ENCODE measurements around the gene PIK3R4.

Gene PIK3R4

DNA sequence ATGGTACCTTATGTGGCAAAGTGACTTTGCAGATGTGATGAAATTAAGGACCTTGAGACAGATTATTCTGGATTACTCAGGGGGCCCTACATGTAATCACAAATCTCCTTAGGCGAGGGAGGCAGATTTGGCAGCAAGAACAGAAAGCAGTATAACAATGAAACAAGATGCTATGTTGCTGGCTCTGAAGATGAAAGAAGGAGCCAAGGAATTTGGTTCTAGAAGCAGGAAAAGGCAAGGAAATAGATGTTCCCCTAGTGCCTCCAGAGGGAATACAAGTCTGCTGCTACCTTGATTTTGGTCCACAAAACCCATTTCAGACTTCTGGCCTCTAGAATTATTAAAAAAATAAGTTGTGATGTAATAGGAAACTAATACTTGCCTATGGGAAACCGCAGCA is 64.5 kb downstream of the PIK3R4 start:
- Histone ChIP-seq H3K36me3 (ENCODE audit: low read length) (peaks cover 6% of the 10 kb centered on the region; the same call in 1 of the 2 replicates), H3F3A (ENCODE audit: insufficient read depth) (no peaks in the 10 kb centered on the region), H3K4me2 (ENCODE audit: low read depth, low read length, poor library complexity, severe bottlenecking) (no peak overlapping the region), H3K79me2 (ENCODE audit: insufficient read depth, low read length) (no peaks in the 10 kb centered on the region), H3K9me3 (ENCODE audit: insufficient read depth, low read length) (no peaks in the 10 kb centered on the region), H3K27me3 (ENCODE audit: low read length) (no peaks in the 10 kb centered on the region), H3K27ac (ENCODE audit: low read depth, low read length) (no peak overlapping the region), H3K9me2 (replicated peaks; ENCODE audit: insufficient read depth, low read length) (no peaks in the 10 kb centered on the region), H2AFZ (ENCODE audit: low read depth, low read length, severe bottlenecking) (no peak overlapping the region), H3K4me3 (ENCODE audit: insufficient read depth, low read length, poor library complexity, severe bottlenecking) (no peak overlapping the region), H4K20me1 (ENCODE audit: low read depth, low read length) (no peaks in the 10 kb centered on the region), H3K9ac (ENCODE audit: low read length) (no peak overlapping the region)
- TF ChIP-seq EZH2phosphoT487 (conservative IDR thresholded peaks at IDR 0.05; ENCODE audit: low read length) (no peak), CTCF (IDR thresholded peaks at IDR 0.05; ENCODE audit: insufficient read depth, low read length, poor library complexity, severe bottlenecking) (no peak)

DNA sequence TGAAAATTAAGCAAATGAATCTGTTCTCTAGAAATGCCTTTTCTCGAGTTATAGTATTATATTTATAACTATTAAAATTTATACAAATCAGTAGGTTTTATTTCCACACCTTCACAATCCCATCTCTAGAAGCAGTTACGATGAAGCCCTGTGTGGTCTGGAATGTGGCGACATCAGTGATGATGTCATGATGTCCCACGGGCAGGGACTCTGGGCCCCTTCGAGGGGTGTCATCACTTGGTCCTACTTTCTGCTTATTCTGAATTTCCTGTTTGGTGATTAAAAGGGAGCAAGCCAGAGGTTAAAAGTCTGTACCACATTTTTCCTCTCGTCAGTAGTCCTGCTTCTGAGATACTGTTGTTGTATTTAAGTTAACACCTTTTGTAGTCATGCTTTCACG is 67.4 kb downstream of the PIK3R4 start:
- no peaks in the 10 kb centered on the region for H4K20me1 ChIP-seq (ENCODE audit: low read depth, low read length)
- no peak overlapping the region for H3K27ac ChIP-seq (ENCODE audit: low read depth, low read length)
- no peaks in the 10 kb centered on the region for H3F3A ChIP-seq (ENCODE audit: insufficient read depth)
- H3K4me3 ChIP-seq (ENCODE audit: insufficient read depth, low read length, poor library complexity, severe bottlenecking), result no peak overlapping the region
- H3K79me2 ChIP-seq (ENCODE audit: insufficient read depth, low read length), result no peaks in the 10 kb centered on the region
- H3K9me3 ChIP-seq (ENCODE audit: insufficient read depth, low read length), result no peaks in the 10 kb centered on the region
- no peaks in the 10 kb centered on the region for H3K27me3 ChIP-seq (ENCODE audit: low read length)
- no peak overlapping the region for H3K4me2 ChIP-seq (ENCODE audit: low read depth, low read length, poor library complexity, severe bottlenecking)
- no peak for TF ChIP-seq CTCF (IDR thresholded peaks at IDR 0.05; ENCODE audit: insufficient read depth, low read length, poor library complexity, severe bottlenecking)
- no peak for TF ChIP-seq EZH2phosphoT487 (conservative IDR thresholded peaks at IDR 0.05; ENCODE audit: low read length)
- H3K36me3 ChIP-seq (ENCODE audit: low read length), result peaks cover 10% of the 10 kb centered on the region; the same call in 1 of the 2 replicates
- no peaks in the 10 kb centered on the region for H3K9me2 ChIP-seq (replicated peaks; ENCODE audit: insufficient read depth, low read length)
- no peak overlapping the region for H3K9ac ChIP-seq (ENCODE audit: low read length)
- no peak overlapping the region for H2AFZ ChIP-seq (ENCODE audit: low read depth, low read length, severe bottlenecking)

- H3K27ac ChIP-seq (ENCODE audit: low read depth, low read length), result no peak overlapping the region
- H3K9me2 ChIP-seq (replicated peaks; ENCODE audit: insufficient read depth, low read length), result no peaks in the 10 kb centered on the region
- no peaks in the 10 kb centered on the region for H4K20me1 ChIP-seq (ENCODE audit: low read depth, low read length)
- no peak overlapping the region for H3K9ac ChIP-seq (ENCODE audit: low read length)
- H3K36me3 ChIP-seq (ENCODE audit: low read length), result 0 out of 2 replicates have a peak, but pooled peaks cover 10% of the 10 kb centered on the region
- no peaks in the 10 kb centered on the region for H3K9me3 ChIP-seq (ENCODE audit: insufficient read depth, low read length)
- H3K4me3 ChIP-seq (ENCODE audit: insufficient read depth, low read length, poor library complexity, severe bottlenecking), result no peak overlapping the region
- TF ChIP-seq CTCF (IDR thresholded peaks at IDR 0.05; ENCODE audit: insufficient read depth, low read length, poor library complexity, severe bottlenecking) (no peak), EZH2phosphoT487 (conservative IDR thresholded peaks at IDR 0.05; ENCODE audit: low read length) (no peak)
- no peaks in the 10 kb centered on the region for H3K27me3 ChIP-seq (ENCODE audit: low read length)
- no peak overlapping the region for H3K4me2 ChIP-seq (ENCODE audit: low read depth, low read length, poor library complexity, severe bottlenecking)
- no peak overlapping the region for H2AFZ ChIP-seq (ENCODE audit: low read depth, low read length, severe bottlenecking)
- H3K79me2 ChIP-seq (ENCODE audit: insufficient read depth, low read length), result no peaks in the 10 kb centered on the region
- H3F3A ChIP-seq (ENCODE audit: insufficient read depth), result no peaks in the 10 kb centered on the region
Observed at GRCh38 chr3:130677343-130677742, 69.3 kb downstream of the PIK3R4 start.
